Measurements from ENCODE around the gene DCAF7.
A peak's percentile ranks its signal among the peaks of the same experiment; 100 is the strongest.

The DCAF7 gene

DNA sequence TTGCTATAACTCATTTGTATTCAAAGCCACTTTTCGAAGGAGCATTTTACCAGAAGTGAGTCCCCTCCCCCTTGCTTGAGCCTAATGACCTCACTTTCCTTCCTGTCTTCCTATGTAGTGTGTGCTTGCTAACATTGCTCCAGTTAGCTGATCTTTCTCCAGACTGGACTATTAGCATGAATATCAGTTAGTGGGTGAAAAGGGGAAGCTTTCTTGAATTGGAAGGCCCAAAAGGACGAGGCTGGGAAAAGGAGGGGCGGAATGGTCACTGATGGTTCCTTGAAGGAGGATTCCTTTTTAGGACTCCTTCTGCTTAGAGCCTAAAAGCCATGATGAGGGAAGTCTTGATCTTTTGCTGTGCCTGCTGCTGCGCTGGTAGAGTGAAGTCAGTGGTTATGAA is 83.9 kb downstream of the DCAF7 start:
- Histone ChIP-seq H4K20me1 (peaks cover 31 to 65% (median 45%) of the 10 kb centered on the region in 11 experiments; a peak in 20 of 22 replicates), H3K4me3 (no peak overlapping the region), H3K4me2 (peak overlapping the region; percentile 44 to 83 (median 55)), H3K36me3 (peaks cover 49 to 77% (median 66%) of the 10 kb centered on the region in 11 experiments), H3K9me3 (replicated peaks in 1 of 11) (no peaks in the 10 kb centered on the region), H3K9ac (peak overlapping the region in 9 of 11 experiments; percentile 2 to 61 (median 38); a peak in 8 of 22 replicates), H3K27ac (peak overlapping the region in 9 of 11 experiments; percentile 2 to 73 (median 48); a peak in 13 of 22 replicates), H3K4me1 (peaks cover 12 to 87% (median 27%) of the 10 kb centered on the region in 10 experiments), H3K27me3 (no peaks in the 10 kb centered on the region)
- TF ChIP-seq Cebpa-rat (IDR thresholded peaks at IDR 0.05) = no peak

DNA sequence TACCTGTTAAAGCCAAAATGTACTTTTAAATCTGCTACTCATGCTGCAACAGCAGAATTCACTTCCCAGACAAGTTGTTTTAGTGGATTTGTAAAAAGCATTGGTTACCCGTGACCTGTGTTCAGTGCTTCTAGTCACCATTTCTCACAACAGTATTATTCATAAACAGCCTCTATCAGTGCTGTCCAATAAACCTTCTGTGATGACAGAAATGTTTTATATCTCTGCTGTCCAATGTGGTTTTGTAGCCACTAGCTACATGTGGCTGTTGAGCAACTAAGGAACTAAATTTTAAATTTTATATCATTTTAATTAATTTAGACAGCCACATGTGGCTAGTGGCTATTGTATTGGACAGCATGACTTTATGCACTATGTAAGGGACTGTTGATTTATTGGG is 84.5 kb downstream of the DCAF7 start:
- Histone ChIP-seq H3K4me3 (no peak overlapping the region), H3K9ac (peak overlapping the region in 3 of 11 experiments; percentile 42 to 61 (median 59); a peak in 3 of 22 replicates), H3K4me1 (peaks cover 12 to 83% (median 23%) of the 10 kb centered on the region in 10 experiments), H3K9me3 (replicated peaks in 1 of 11) (no peaks in the 10 kb centered on the region), H3K27ac (peak overlapping the region in 4 of 11 experiments; percentile 51 to 73 (median 62); a peak in 7 of 22 replicates), H4K20me1 (peaks cover 26 to 58% (median 39%) of the 10 kb centered on the region in 11 experiments; a peak in 20 of 22 replicates), H3K36me3 (peaks cover 49 to 75% (median 67%) of the 10 kb centered on the region in 11 experiments), H3K4me2 (peak overlapping the region in 4 of 11 experiments; percentile 67 to 83 (median 78); a peak in 7 of 22 replicates), H3K27me3 (no peaks in the 10 kb centered on the region)
- TF ChIP-seq Cebpa-rat (IDR thresholded peaks at IDR 0.05) = no peak

DNA sequence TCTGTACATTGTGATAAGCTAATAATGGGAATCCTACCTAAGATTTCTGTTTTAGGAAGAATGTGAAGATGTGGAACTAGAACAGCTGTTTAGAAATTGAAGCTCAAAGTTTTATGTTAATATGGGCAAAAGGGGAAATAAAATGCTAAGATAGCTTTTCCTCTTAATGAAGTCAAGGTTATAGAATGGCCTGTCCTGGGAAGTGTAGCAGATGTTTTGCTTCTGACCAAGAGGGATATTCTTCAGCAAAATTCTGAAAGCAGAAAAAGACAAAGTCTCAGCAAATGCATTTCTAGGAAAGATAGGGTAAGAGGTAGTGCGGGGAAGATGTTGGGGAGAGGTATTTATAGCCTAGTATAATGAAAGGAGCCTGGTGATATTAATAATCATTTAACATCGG is 85.0 kb downstream of the DCAF7 start:
- H3K4me1 ChIP-seq = peaks cover 12 to 83% (median 23%) of the 10 kb centered on the region in 10 experiments
- H4K20me1 ChIP-seq = peaks cover 22 to 54% (median 36%) of the 10 kb centered on the region in 11 experiments; a peak in 20 of 22 replicates
- H3K4me3 ChIP-seq = no peak overlapping the region
- peaks cover 49 to 79% (median 65%) of the 10 kb centered on the region in 11 experiments for H3K36me3 ChIP-seq
- peak overlapping the region in 2 of 11 experiments; percentile 4 to 62; a peak in 2 of 22 replicates for H3K9ac ChIP-seq
- H3K27ac ChIP-seq = peak overlapping the region in 3 of 11 experiments; percentile 51 to 73 (median 66); a peak in 4 of 22 replicates
- no peaks in the 10 kb centered on the region for H3K9me3 ChIP-seq (replicated peaks in 1 of 11)
- H3K4me2 ChIP-seq = peak overlapping the region in 3 of 11 experiments; percentile 74 to 83 (median 81); a peak in 5 of 22 replicates
- no peaks in the 10 kb centered on the region for H3K27me3 ChIP-seq
- no peak for TF ChIP-seq Cebpa-rat (IDR thresholded peaks at IDR 0.05)

DNA sequence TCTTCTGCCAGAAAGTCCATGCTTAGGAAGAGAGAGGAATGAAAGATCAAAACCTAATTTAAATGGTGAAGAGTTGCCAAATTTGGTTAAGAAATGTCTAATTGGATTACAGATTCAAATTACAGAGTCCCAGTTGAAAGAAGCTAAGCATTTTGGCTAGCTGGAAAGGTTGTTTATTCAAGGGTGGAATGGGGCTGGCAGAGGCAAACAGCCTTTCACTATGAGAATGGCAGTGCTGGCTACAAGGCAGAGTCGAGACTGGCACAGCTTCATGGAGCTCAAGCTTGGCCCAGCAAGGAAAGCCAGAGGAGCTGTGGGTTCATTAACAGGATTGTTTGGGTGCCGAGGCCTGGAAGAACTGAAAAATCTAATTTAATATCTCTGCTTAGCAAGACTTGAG is 85.5 kb downstream of the DCAF7 start:
- H3K27me3 ChIP-seq = no peaks in the 10 kb centered on the region
- no peak for TF ChIP-seq Cebpa-rat (IDR thresholded peaks at IDR 0.05)

DNA sequence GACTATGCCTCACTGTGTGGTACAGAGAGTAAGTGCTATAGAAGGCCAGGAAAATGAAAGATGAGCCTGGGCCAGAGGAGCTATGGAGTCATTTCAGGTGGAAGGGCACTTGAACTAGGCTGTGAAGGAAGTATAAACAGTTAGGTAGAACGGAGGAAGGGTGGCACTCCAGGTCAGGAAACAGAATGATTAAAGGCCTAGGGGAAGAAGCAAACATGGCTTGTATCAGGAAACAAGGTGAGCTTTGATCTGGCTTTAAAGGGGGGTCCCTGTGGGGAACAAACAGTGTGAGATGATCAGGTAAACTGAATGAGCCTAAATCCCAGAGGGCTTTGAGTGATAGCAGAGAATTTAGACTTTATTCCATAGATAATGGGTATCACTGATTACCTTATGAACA is 88.8 kb downstream of the DCAF7 start:
- Histone ChIP-seq H3K27ac (no peak overlapping the region), H3K9me3 (replicated peaks in 1 of 11) (no peaks in the 10 kb centered on the region), H3K4me2 (no peak overlapping the region), H3K36me3 (peaks cover 43 to 78% (median 57%) of the 10 kb centered on the region in 11 experiments), H3K4me3 (no peak overlapping the region), H4K20me1 (peaks cover 0 to 18% (median 0%) of the 10 kb centered on the region in 11 experiments; a peak in 7 of 22 replicates), H3K27me3 (no peaks in the 10 kb centered on the region), H3K9ac (no peak overlapping the region), H3K4me1 (peaks cover 3 to 82% (median 16%) of the 10 kb centered on the region in 10 experiments)
- TF ChIP-seq Cebpa-rat (IDR thresholded peaks at IDR 0.05) = no peak

More for the DNA sequence above, 85.5 kb downstream of the DCAF7 start:
- Histone ChIP-seq H3K9ac (peak overlapping the region in 2 of 11 experiments; percentile 4 to 62; a peak in 2 of 22 replicates), H3K4me2 (peak overlapping the region in 2 of 11 experiments; percentile 81 to 83; a peak in 4 of 22 replicates), H3K4me1 (peaks cover 12 to 83% (median 23%) of the 10 kb centered on the region in 10 experiments), H3K27ac (peak overlapping the region in 2 of 11 experiments; percentile 51 to 73; a peak in 3 of 22 replicates), H3K4me3 (no peak overlapping the region), H3K9me3 (replicated peaks in 1 of 11) (no peaks in the 10 kb centered on the region), H4K20me1 (peaks cover 17 to 49% (median 31%) of the 10 kb centered on the region in 11 experiments; a peak in 20 of 22 replicates), H3K36me3 (peaks cover 51 to 84% (median 64%) of the 10 kb centered on the region in 11 experiments)

DNA sequence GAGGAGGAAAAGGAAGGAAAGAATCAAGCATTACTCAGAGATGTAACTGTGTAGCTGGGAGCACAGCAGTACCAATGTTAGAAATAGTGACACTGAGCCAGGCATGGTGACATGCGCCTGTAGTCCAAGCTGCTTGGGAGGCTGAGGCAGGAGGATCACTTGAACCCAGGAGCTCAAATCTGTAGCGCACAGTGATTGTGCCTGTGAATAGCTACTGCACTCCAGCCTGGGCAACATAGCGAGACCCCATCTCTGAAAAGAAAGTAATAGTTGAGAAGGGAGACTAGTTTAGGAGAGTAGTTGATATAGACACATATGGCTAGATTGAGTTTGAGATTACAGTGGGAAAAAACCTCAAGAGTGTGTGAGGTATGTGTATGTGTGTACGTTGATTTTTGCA is 89.8 kb downstream of the DCAF7 start:
- Histone ChIP-seq H3K36me3 (peaks cover 40 to 70% (median 54%) of the 10 kb centered on the region in 11 experiments), H4K20me1 (peaks cover 0 to 12% (median 0%) of the 10 kb centered on the region in 11 experiments; a peak in 4 of 22 replicates), H3K4me3 (no peak overlapping the region), H3K27me3 (no peaks in the 10 kb centered on the region), H3K4me2 (peak overlapping the region in 2 of 11 experiments; percentile 73 to 83; a peak in 4 of 22 replicates), H3K4me1 (peaks cover 0 to 82% (median 19%) of the 10 kb centered on the region in 10 experiments; a peak in 13 of 20 replicates), H3K9ac (no peak overlapping the region), H3K9me3 (replicated peaks in 1 of 11) (no peaks in the 10 kb centered on the region), H3K27ac (no peak overlapping the region)
- TF ChIP-seq Cebpa-rat (IDR thresholded peaks at IDR 0.05) = no peak

DNA sequence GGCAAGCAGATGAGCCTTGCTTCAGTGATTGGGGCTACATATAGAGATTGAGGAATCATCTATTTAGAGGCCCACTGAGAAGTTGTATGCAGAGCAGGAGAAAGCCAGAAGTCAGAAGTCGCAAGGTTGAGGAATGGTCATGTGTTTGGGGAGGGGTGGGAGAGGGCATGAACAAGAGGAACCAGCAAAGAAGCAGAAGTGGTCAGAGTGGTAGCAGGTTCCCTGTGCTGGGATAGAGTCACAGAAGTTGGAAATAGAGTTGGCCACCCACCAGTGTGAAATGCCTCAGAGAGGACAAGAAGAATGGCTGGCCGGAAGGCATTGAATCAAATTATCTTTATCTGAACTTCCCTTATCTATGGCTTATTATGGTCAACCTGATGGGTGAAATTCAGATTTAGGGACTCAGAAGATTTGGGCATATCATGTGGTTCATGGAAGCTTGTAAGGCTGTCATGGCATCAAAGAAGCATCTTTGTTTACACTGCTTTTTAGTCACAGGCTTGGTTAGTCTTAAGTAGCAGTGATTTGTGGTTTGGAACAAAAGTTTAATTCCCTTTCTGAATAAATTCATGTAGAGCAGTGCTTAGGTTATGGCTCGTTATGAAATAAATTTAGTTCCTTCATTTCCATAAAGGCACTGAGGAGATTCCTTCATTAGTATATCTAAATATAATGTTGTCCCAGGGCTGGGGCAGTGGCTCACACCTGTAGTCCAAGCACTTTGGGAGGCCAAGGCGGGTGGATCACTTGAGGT is 91.6 kb downstream of the DCAF7 start:
- Histone ChIP-seq H3K27ac (peak overlapping the region in 5 of 11 experiments; percentile 43 to 73 (median 58); a peak in 9 of 22 replicates), H4K20me1 (peaks cover 0 to 12% (median 0%) of the 10 kb centered on the region in 11 experiments; a peak in 6 of 22 replicates), H3K9ac (peak overlapping the region in 2 of 11 experiments; percentile 25 to 54; a peak in 3 of 22 replicates), H3K4me2 (peak overlapping the region in 5 of 11 experiments; percentile 44 to 95 (median 73); a peak in 10 of 22 replicates), H3K36me3 (peaks cover 23 to 65% (median 42%) of the 10 kb centered on the region in 11 experiments), H3K4me3 (no peak overlapping the region), H3K27me3 (no peaks in the 10 kb centered on the region), H3K4me1 (peaks cover 0 to 82% (median 38%) of the 10 kb centered on the region in 10 experiments; a peak in 17 of 20 replicates), H3K9me3 (replicated peaks in 1 of 11) (no peaks in the 10 kb centered on the region)
- no peak for TF ChIP-seq Cebpa-rat (IDR thresholded peaks at IDR 0.05)
